Nephron progenitor cell (in vitro differentiated cells): ENCODE results near the gene C5orf63.
"Not testable (repeated sequence)": the region's sequence is repeated elsewhere in the genome, so short reads cannot be mapped to it uniquely, and the experiment has no call there.

ENCODE experiments used
- DNase-seq: peaks from one replicate; pipeline ENCODE4 v3.0.0; 2021
- H3K27ac Mint-ChIP-seq: 2 replicates; pipeline ENCODE4 v1.8.0; 2021; ENCODE audit warnings: mild to moderate bottlenecking, moderate library complexity, mixed read lengths
- H3K27me3 Mint-ChIP-seq: 2 replicates; pipeline ENCODE4 v1.8.0; 2021; ENCODE audit warnings: mild to moderate bottlenecking, low read depth, mixed read lengths; ENCODE audit not compliant: poor library complexity
- H3K36me3 Mint-ChIP-seq: 2 replicates; pipeline ENCODE4 v1.8.0; 2021; ENCODE audit warnings: low read depth, mixed read lengths
- H3K4me1 Mint-ChIP-seq: 2 replicates; pipeline ENCODE4 v1.8.0; 2021; ENCODE audit warnings: mixed read lengths
- H3K4me3 Mint-ChIP-seq: 2 replicates; pipeline ENCODE4 v1.8.0; 2021; ENCODE audit warnings: mild to moderate bottlenecking, moderate library complexity, mixed read lengths
- H3K9me3 Mint-ChIP-seq: 2 replicates; pipeline ENCODE4 v1.8.0; 2021; ENCODE audit warnings: mild to moderate bottlenecking, moderate library complexity, mixed read lengths
- CTCF ChIP-seq: fragments of 200-600 bp; sonication (generic); IDR thresholded peaks from 2 replicates; pipeline ENCODE4 v1.5.0; 2021; ENCODE audit warnings: antibody characterized with exemption

The C5orf63 gene

GRCh38 chr5:127007522-127007921 lies 65.8 kb downstream of the C5orf63 start:
- Mint-ChIP-seq H3K27ac (no peak overlapping the region), H3K4me1 (no peaks in the 10 kb centered on the region), H3K36me3 (no peaks in the 10 kb centered on the region), H3K9me3 (no peaks in the 10 kb centered on the region), H3K27me3 (peaks cover 3% of the 10 kb centered on the region), H3K4me3 (no peak overlapping the region)
- TF ChIP-seq CTCF, result no peak
- no peak for DNase-seq

GRCh38 chr5:127006744-127007143 lies 66.6 kb downstream of the C5orf63 start:
- no peak for TF ChIP-seq CTCF
- no peak for DNase-seq
- no peaks in the 10 kb centered on the region for H3K9me3 Mint-ChIP-seq
- H3K36me3 Mint-ChIP-seq, result no peaks in the 10 kb centered on the region
- peaks cover 3% of the 10 kb centered on the region for H3K27me3 Mint-ChIP-seq
- no peak overlapping the region for H3K27ac Mint-ChIP-seq
- H3K4me3 Mint-ChIP-seq, result no peak overlapping the region
- no peaks in the 10 kb centered on the region for H3K4me1 Mint-ChIP-seq

GRCh38 chr5:127005282-127005681 lies 68.0 kb downstream of the C5orf63 start:
- H3K27ac Mint-ChIP-seq, H3K36me3 Mint-ChIP-seq, H3K4me3 Mint-ChIP-seq, H3K4me1 Mint-ChIP-seq, H3K27me3 Mint-ChIP-seq, H3K9me3 Mint-ChIP-seq, DNase-seq: not testable (repeated sequence)

- peaks cover 3% of the 10 kb centered on the region for H3K27me3 Mint-ChIP-seq
These were observed 68.6 kb downstream of the C5orf63 start for GRCh38 chr5:127004721-127005120.

GRCh38 chr5:127003798-127004495 lies 69.4 kb downstream of the C5orf63 start:
- peaks cover 3% of the 10 kb centered on the region for H3K27me3 Mint-ChIP-seq
- no peaks in the 10 kb centered on the region for H3K4me1 Mint-ChIP-seq
- no peak for DNase-seq
- H3K27ac Mint-ChIP-seq, result no peak overlapping the region
- H3K36me3 Mint-ChIP-seq, result no peaks in the 10 kb centered on the region
- no peak overlapping the region for H3K4me3 Mint-ChIP-seq
- TF ChIP-seq CTCF, result no peak
- H3K9me3 Mint-ChIP-seq, result no peaks in the 10 kb centered on the region

More at GRCh38 chr5:127004721-127005120, 68.6 kb downstream of the C5orf63 start:
- Mint-ChIP-seq H3K4me3 (no peak overlapping the region), H3K36me3 (no peaks in the 10 kb centered on the region), H3K9me3 (no peaks in the 10 kb centered on the region), H3K4me1 (no peaks in the 10 kb centered on the region), H3K27ac (no peak overlapping the region)
- no peak for DNase-seq
- TF ChIP-seq CTCF, result no peak

GRCh38 chr5:127002390-127002789 lies 70.9 kb downstream of the C5orf63 start:
- TF ChIP-seq CTCF, result no peak
- Mint-ChIP-seq H3K4me1 (peaks cover 11% of the 10 kb centered on the region), H3K27ac (no peak overlapping the region), H3K36me3 (no peaks in the 10 kb centered on the region), H3K4me3 (no peak overlapping the region), H3K27me3 (peaks cover 3% of the 10 kb centered on the region), H3K9me3 (no peaks in the 10 kb centered on the region)
- DNase-seq, result no peak
